ENCODE results near the gene DOK6. TPM values are rescaled to one million over a fixed set of nuclear protein-coding genes. Genes with fewer than 3 reads are reported as not detected.

Gene DOK6
- total RNA-seq, 1 donor from 2014 or later, result 3.2 TPM

GRCh38 chr18:69804776-69805501, 404.3 kb downstream of the DOK6 start:
- ATAC-seq (no peak), DNase-seq (no peak)
- H3K27ac ChIP-seq, result no peak overlapping the region
- no peaks in the 10 kb centered on the region for H3K9me3 ChIP-seq
- TF ChIP-seq CTCF (IDR thresholded peaks at IDR 0.05), result no peak
- intact Hi-C loops (cut with DNase I), result no loop called here
- no peaks in the 10 kb centered on the region for H3K36me3 ChIP-seq
- no peak overlapping the region for H3K4me3 ChIP-seq
- H3K4me1 ChIP-seq, result no peaks in the 10 kb centered on the region
- H3K27me3 ChIP-seq (ENCODE audit: low read depth), result no peaks in the 10 kb centered on the region

GRCh38 chr18:69808399-69808798, 407.7 kb downstream of the DOK6 start:
- DNase-seq, result no peak
- Histone ChIP-seq H3K4me3 (no peak overlapping the region), H3K27ac (no peak overlapping the region), H3K27me3 (ENCODE audit: low read depth) (no peaks in the 10 kb centered on the region), H3K36me3 (no peaks in the 10 kb centered on the region), H3K9me3 (no peaks in the 10 kb centered on the region), H3K4me1 (no peaks in the 10 kb centered on the region)
- no peak for ATAC-seq
- TF ChIP-seq CTCF (IDR thresholded peaks at IDR 0.05), result no peak
- intact Hi-C loops (cut with DNase I), result no loop called here

GRCh38 chr18:69813559-69813958, 412.9 kb downstream of the DOK6 start:
- no peak for TF ChIP-seq CTCF (IDR thresholded peaks at IDR 0.05)
- ATAC-seq (no peak), DNase-seq (no peak)
- no peaks in the 10 kb centered on the region for H3K9me3 ChIP-seq
- no peaks in the 10 kb centered on the region for H3K4me1 ChIP-seq
- H3K27ac ChIP-seq, result no peak overlapping the region
- H3K27me3 ChIP-seq (ENCODE audit: low read depth), result no peaks in the 10 kb centered on the region
- no peaks in the 10 kb centered on the region for H3K36me3 ChIP-seq
- H3K4me3 ChIP-seq, result no peak overlapping the region
- intact Hi-C loops (cut with DNase I), result no loop called here

- DNase-seq (no peak), ATAC-seq (no peak)
- no peaks in the 10 kb centered on the region for H3K36me3 ChIP-seq
- H3K27ac ChIP-seq, result no peak overlapping the region
- H3K4me3 ChIP-seq, result no peak overlapping the region
- no peaks in the 10 kb centered on the region for H3K4me1 ChIP-seq
- intact Hi-C loops (cut with DNase I), result no loop called here
- H3K27me3 ChIP-seq (ENCODE audit: low read depth), result no peaks in the 10 kb centered on the region
- TF ChIP-seq CTCF (IDR thresholded peaks at IDR 0.05), result no peak
- H3K9me3 ChIP-seq, result no peaks in the 10 kb centered on the region
Observed at GRCh38 chr18:69814861-69815385, 414.2 kb downstream of the DOK6 start.

GRCh38 chr18:69817335-69817940, 416.8 kb downstream of the DOK6 start:
- Histone ChIP-seq H3K36me3 (no peaks in the 10 kb centered on the region), H3K27me3 (ENCODE audit: low read depth) (no peaks in the 10 kb centered on the region), H3K27ac (no peak overlapping the region), H3K4me3 (no peak overlapping the region), H3K4me1 (no peaks in the 10 kb centered on the region), H3K9me3 (no peaks in the 10 kb centered on the region)
- intact Hi-C loops (cut with DNase I), result no loop called here
- no peak for DNase-seq
- ATAC-seq, result no peak
- TF ChIP-seq CTCF (IDR thresholded peaks at IDR 0.05), result no peak

Data from lower lobe of right lung (tissue), 2 donors.